Measurements from ENCODE around the gene BARD1. TPM values are rescaled to one million over a fixed set of nuclear protein-coding genes. Genes with fewer than 3 reads are reported as not detected.

The BARD1 gene
- total RNA-seq (2014; rRNA removed; shearing (Covaris generic)) (11.8 and 24.8 TPM in 2 replicates), polyA plus RNA-seq (2016; fragmentation: Nextera tagmentation; extraction: Ambion mirVana) (7.7 and 8.1 TPM in 2 replicates)

GRCh38 chr2:214808981-214809750 lies at the start of gene BARD1:
Gene BARD1 (minus strand): TSS chr2:214809683. CDS start chr2:214809569, 114 bp downstream.
- in situ Hi-C loops (cut with MboI): loop anchor here (25.0 kb wide), 1 partner anchor 1128 kb away; no protein-coding TSS in a partner anchor
- 0 to 1% methylated on average over 51 to 75 of the region's 76 CpGs for WGBS, 2 experiments (ENCODE audit: low coverage in 1 of 2, low lambda C conversion rate in 2 of 2, missing lambda C conversion rate in 2 of 2)
- TF ChIP-seq EZH2 (IDR thresholded peaks at IDR 0.05; ENCODE audit: insufficient read depth, poor library complexity, severe bottlenecking): no peak
- TF ChIP-seq EZH2phosphoT487 (IDR thresholded peaks at IDR 0.05; ENCODE audit: insufficient read depth, low read depth): no peak

GRCh38 chr2:214856137-214856536 lies 46.7 kb upstream of the BARD1 start:
- H3K36me3 ChIP-seq (ENCODE audit: low read depth): no peaks in the 10 kb centered on the region
- WGBS, 2 experiments (ENCODE audit: low coverage in 1 of 2, low lambda C conversion rate in 2 of 2, missing lambda C conversion rate in 2 of 2): 60 to 64% methylated on average over 3 of the region's 3 CpGs
- H3K9me2 ChIP-seq (ENCODE audit: insufficient read depth): no peaks in the 10 kb centered on the region
- in situ Hi-C loops (cut with MboI): no loop called here
- H3K27me3 ChIP-seq (replicated peaks; ENCODE audit: insufficient read depth): no peaks in the 10 kb centered on the region
- peak overlapping the region; percentile 29 for H3K27ac ChIP-seq
- H3K9ac ChIP-seq: no peak overlapping the region
- H2AFZ ChIP-seq: 0 out of 2 replicates have a peak overlapping the region, but pooled peaks have one; percentile 13
- no peaks in the 10 kb centered on the region for H3K79me2 ChIP-seq (ENCODE audit: insufficient read depth)
- H3K9me3 ChIP-seq (ENCODE audit: low read depth): no peaks in the 10 kb centered on the region
- TF ChIP-seq EZH2phosphoT487 (IDR thresholded peaks at IDR 0.05; ENCODE audit: insufficient read depth, low read depth): no peak
- no peak for TF ChIP-seq EZH2 (IDR thresholded peaks at IDR 0.05; ENCODE audit: insufficient read depth, poor library complexity, severe bottlenecking)
- H3F3A ChIP-seq (ENCODE audit: insufficient read depth): no peaks in the 10 kb centered on the region
- no peak overlapping the region for H3K4me3 ChIP-seq
- no peak overlapping the region for H3K4me2 ChIP-seq (ENCODE audit: unreplicated experiment)
- DNase-seq: peak; percentile 60
- no peaks in the 10 kb centered on the region for H4K20me1 ChIP-seq (ENCODE audit: insufficient read depth)
- H3K4me1 ChIP-seq (ENCODE audit: insufficient read depth): peaks cover 12% of the 10 kb centered on the region

More at GRCh38 chr2:214808981-214809750, at the start of gene BARD1:
- H3K27me3 ChIP-seq (replicated peaks; ENCODE audit: insufficient read depth): no peaks in the 10 kb centered on the region
- no peaks in the 10 kb centered on the region for H3K9me2 ChIP-seq (ENCODE audit: insufficient read depth)
- H3F3A ChIP-seq (ENCODE audit: insufficient read depth): 0 out of 2 replicates have a peak, but pooled peaks cover 7% of the 10 kb centered on the region
- peaks cover 46% of the 10 kb centered on the region for H3K79me2 ChIP-seq (ENCODE audit: insufficient read depth)
- H3K4me2 ChIP-seq (ENCODE audit: unreplicated experiment): peak within 1 kb of the TSS; percentile 98
- no peaks in the 10 kb centered on the region for H3K36me3 ChIP-seq (ENCODE audit: low read depth)
- H2AFZ ChIP-seq: peak within 1 kb of the TSS; percentile 96
- H3K27ac ChIP-seq: peak within 1 kb of the TSS; percentile 72
- no peaks in the 10 kb centered on the region for H4K20me1 ChIP-seq (ENCODE audit: insufficient read depth)
- H3K4me3 ChIP-seq: peak within 1 kb of the TSS; percentile 92
- peak within 1 kb of the TSS; percentile 84 for H3K9ac ChIP-seq
- no peaks in the 10 kb centered on the region for H3K9me3 ChIP-seq (ENCODE audit: low read depth)
- peaks cover 12% of the 10 kb centered on the region for H3K4me1 ChIP-seq (ENCODE audit: insufficient read depth)
- peak; percentile 84 for DNase-seq

- 83 to 89% methylated on average over 2 of the region's 2 CpGs for WGBS, 2 experiments (ENCODE audit: low coverage in 1 of 2, low lambda C conversion rate in 2 of 2, missing lambda C conversion rate in 2 of 2)
- H3K79me2 ChIP-seq (ENCODE audit: insufficient read depth): no peaks in the 10 kb centered on the region
- no peak for DNase-seq
- no peaks in the 10 kb centered on the region for H3K9me2 ChIP-seq (ENCODE audit: insufficient read depth)
- no peak overlapping the region for H3K4me2 ChIP-seq (ENCODE audit: unreplicated experiment)
- no peaks in the 10 kb centered on the region for H3K36me3 ChIP-seq (ENCODE audit: low read depth)
- in situ Hi-C loops (cut with MboI): no loop called here
- no peak overlapping the region for H2AFZ ChIP-seq
- H3K9me3 ChIP-seq (ENCODE audit: low read depth): no peaks in the 10 kb centered on the region
- no peaks in the 10 kb centered on the region for H3F3A ChIP-seq (ENCODE audit: insufficient read depth)
- no peak overlapping the region for H3K27ac ChIP-seq
- H4K20me1 ChIP-seq (ENCODE audit: insufficient read depth): no peaks in the 10 kb centered on the region
- TF ChIP-seq EZH2phosphoT487 (IDR thresholded peaks at IDR 0.05; ENCODE audit: insufficient read depth, low read depth): no peak
- no peak for TF ChIP-seq EZH2 (IDR thresholded peaks at IDR 0.05; ENCODE audit: insufficient read depth, poor library complexity, severe bottlenecking)
- H3K4me3 ChIP-seq: no peak overlapping the region
- no peak overlapping the region for H3K9ac ChIP-seq
- no peaks in the 10 kb centered on the region for H3K27me3 ChIP-seq (replicated peaks; ENCODE audit: insufficient read depth)
- H3K4me1 ChIP-seq (ENCODE audit: insufficient read depth): peaks cover 12% of the 10 kb centered on the region
Measured at GRCh38 chr2:214853906-214854305, 44.4 kb upstream of the BARD1 start.

- TF ChIP-seq EZH2phosphoT487 (IDR thresholded peaks at IDR 0.05; ENCODE audit: insufficient read depth, low read depth) (no peak), EZH2 (IDR thresholded peaks at IDR 0.05; ENCODE audit: insufficient read depth, poor library complexity, severe bottlenecking) (no peak)
- no peak overlapping the region for H3K4me3 ChIP-seq
- no peaks in the 10 kb centered on the region for H3K9me2 ChIP-seq (ENCODE audit: insufficient read depth)
- H3K9me3 ChIP-seq (ENCODE audit: low read depth): no peaks in the 10 kb centered on the region
- H4K20me1 ChIP-seq (ENCODE audit: insufficient read depth): no peaks in the 10 kb centered on the region
- no peaks in the 10 kb centered on the region for H3K4me1 ChIP-seq (ENCODE audit: insufficient read depth)
- H3K27ac ChIP-seq: no peak overlapping the region
- no peaks in the 10 kb centered on the region for H3K36me3 ChIP-seq (ENCODE audit: low read depth)
- H3K9ac ChIP-seq: no peak overlapping the region
- no peaks in the 10 kb centered on the region for H3K79me2 ChIP-seq (ENCODE audit: insufficient read depth)
- no peaks in the 10 kb centered on the region for H3K27me3 ChIP-seq (replicated peaks; ENCODE audit: insufficient read depth)
- WGBS, 2 experiments (ENCODE audit: low coverage in 1 of 2, low lambda C conversion rate in 2 of 2, missing lambda C conversion rate in 2 of 2): 54 to 61% methylated on average over 2 of the region's 2 CpGs
- in situ Hi-C loops (cut with MboI): no loop called here
- DNase-seq: no peak
- no peaks in the 10 kb centered on the region for H3F3A ChIP-seq (ENCODE audit: insufficient read depth)
- H3K4me2 ChIP-seq (ENCODE audit: unreplicated experiment): no peak overlapping the region
- no peak overlapping the region for H2AFZ ChIP-seq
Measured at GRCh38 chr2:214843823-214844222, 34.3 kb upstream of the BARD1 start.
